ENCODE results near the gene OAS1.
"Not testable (repeated sequence)": the region's sequence is repeated elsewhere in the genome, so short reads cannot be mapped to it uniquely, and the experiment has no call there.

The OAS1 gene

GRCh38 chr12:112907415-112908157 is 824 bp downstream of the OAS1 start:
- TF ChIP-seq CTCF (IDR thresholded peaks at IDR 0.05; ENCODE audit: low read depth, low read length): no peak
- no peak for DNase-seq (ENCODE audit: low read depth in 2 of 2)
- H3K4me3 ChIP-seq (replicated peaks in 1 of 2; ENCODE audit: low read depth in 2 of 2, low read length in 2 of 2): peak overlapping the region in 1 of 2 donors; percentile 29

DNA sequence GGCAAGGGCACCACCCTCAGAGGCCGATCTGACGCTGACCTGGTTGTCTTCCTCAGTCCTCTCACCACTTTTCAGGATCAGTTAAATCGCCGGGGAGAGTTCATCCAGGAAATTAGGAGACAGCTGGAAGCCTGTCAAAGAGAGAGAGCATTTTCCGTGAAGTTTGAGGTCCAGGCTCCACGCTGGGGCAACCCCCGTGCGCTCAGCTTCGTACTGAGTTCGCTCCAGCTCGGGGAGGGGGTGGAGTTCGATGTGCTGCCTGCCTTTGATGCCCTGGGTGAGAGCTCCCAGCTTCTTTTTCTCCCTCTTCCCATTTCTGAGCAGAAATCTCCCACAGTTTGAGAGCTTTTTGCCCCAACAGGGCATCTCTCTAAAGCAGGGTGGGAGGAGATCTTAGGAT is 1.8 kb downstream of the OAS1 start:
- no peak for TF ChIP-seq CTCF (IDR thresholded peaks at IDR 0.05; ENCODE audit: low read depth, low read length)
- DNase-seq (ENCODE audit: low read depth in 2 of 2): no peak
- no peak overlapping the region for H3K4me3 ChIP-seq (replicated peaks in 1 of 2; ENCODE audit: low read depth in 2 of 2, low read length in 2 of 2)

GRCh38 chr12:112909693-112910092 is 2.9 kb downstream of the OAS1 start:
- no peak for TF ChIP-seq CTCF (IDR thresholded peaks at IDR 0.05; ENCODE audit: low read depth, low read length)
- DNase-seq (ENCODE audit: low read depth in 2 of 2): no peak
- no peak overlapping the region for H3K4me3 ChIP-seq (replicated peaks in 1 of 2; ENCODE audit: low read depth in 2 of 2, low read length in 2 of 2)

GRCh38 chr12:112913038-112913688 is 6.4 kb downstream of the OAS1 start:
- no peak for TF ChIP-seq CTCF (IDR thresholded peaks at IDR 0.05; ENCODE audit: low read depth, low read length)
- H3K4me3 ChIP-seq (replicated peaks in 1 of 2; ENCODE audit: low read depth in 2 of 2, low read length in 2 of 2): no peak overlapping the region
- no peak for DNase-seq (ENCODE audit: low read depth in 2 of 2)

- H3K4me3 ChIP-seq (replicated peaks in 1 of 2; ENCODE audit: low read depth in 2 of 2, low read length in 2 of 2); DNase-seq (ENCODE audit: low read depth in 2 of 2): not testable (repeated sequence)
These were observed 7.1 kb downstream of the OAS1 start for GRCh38 chr12:112913888-112914287.

GRCh38 chr12:112916270-112916669 is 9.5 kb downstream of the OAS1 start:
- no peak for TF ChIP-seq CTCF (IDR thresholded peaks at IDR 0.05; ENCODE audit: low read depth, low read length)
- no peak overlapping the region for H3K4me3 ChIP-seq (replicated peaks in 1 of 2; ENCODE audit: low read depth in 2 of 2, low read length in 2 of 2)
- peak; percentile 33 to 86 for DNase-seq (ENCODE audit: low read depth in 2 of 2)

GRCh38 chr12:112919121-112919520 is 12.4 kb downstream of the OAS1 start:
- DNase-seq (ENCODE audit: low read depth in 2 of 2): no peak
- no peak overlapping the region for H3K4me3 ChIP-seq (replicated peaks in 1 of 2; ENCODE audit: low read depth in 2 of 2, low read length in 2 of 2)
- no peak for TF ChIP-seq CTCF (IDR thresholded peaks at IDR 0.05; ENCODE audit: low read depth, low read length)

Measured in cardiac fibroblast (primary cell).